ENCODE results near the gene ME2.
"Not testable (repeated sequence)": the region's sequence is repeated elsewhere in the genome, so short reads cannot be mapped to it uniquely, and the experiment has no call there.

ME2 gene

GRCh38 chr18:50955253-50955652 is 76.3 kb downstream of the ME2 start:
- DNase-seq = no peak
- no peak for TF ChIP-seq GATA1 (IDR thresholded peaks at IDR 0.05; ENCODE audit: low read depth, low read length)
- no peak for TF ChIP-seq POLR2A (IDR thresholded peaks at IDR 0.05; ENCODE audit: low read length)

DNA sequence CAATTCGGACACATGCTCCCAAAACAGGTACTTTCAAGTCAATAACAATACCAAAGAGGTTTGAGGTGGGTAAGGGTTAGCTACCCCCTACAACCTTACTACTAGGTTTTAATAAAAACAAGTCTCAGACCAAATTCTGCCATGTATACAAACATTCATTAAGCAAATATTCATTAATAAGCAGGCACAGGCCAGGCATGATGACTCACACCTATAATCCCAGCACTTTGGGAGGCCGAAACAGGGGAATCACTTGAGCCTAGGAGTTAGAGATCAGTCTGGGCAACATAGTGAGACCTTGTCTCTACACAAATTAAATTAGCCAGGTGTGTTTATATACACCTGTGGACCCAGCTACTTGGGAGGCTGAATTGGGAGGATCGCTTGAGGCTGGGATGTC is 77.2 kb downstream of the ME2 start:
- TF ChIP-seq POLR2A (IDR thresholded peaks at IDR 0.05; ENCODE audit: low read length) (no peak), GATA1 (IDR thresholded peaks at IDR 0.05; ENCODE audit: low read depth, low read length) (no peak)
- DNase-seq = no peak

GRCh38 chr18:50961974-50962373 is 83.1 kb downstream of the ME2 start:
- TF ChIP-seq POLR2A (IDR thresholded peaks at IDR 0.05; ENCODE audit: low read length) = no peak
- no peak for TF ChIP-seq GATA1 (IDR thresholded peaks at IDR 0.05; ENCODE audit: low read depth, low read length)
- DNase-seq = peak; percentile 38 to 53

DNA sequence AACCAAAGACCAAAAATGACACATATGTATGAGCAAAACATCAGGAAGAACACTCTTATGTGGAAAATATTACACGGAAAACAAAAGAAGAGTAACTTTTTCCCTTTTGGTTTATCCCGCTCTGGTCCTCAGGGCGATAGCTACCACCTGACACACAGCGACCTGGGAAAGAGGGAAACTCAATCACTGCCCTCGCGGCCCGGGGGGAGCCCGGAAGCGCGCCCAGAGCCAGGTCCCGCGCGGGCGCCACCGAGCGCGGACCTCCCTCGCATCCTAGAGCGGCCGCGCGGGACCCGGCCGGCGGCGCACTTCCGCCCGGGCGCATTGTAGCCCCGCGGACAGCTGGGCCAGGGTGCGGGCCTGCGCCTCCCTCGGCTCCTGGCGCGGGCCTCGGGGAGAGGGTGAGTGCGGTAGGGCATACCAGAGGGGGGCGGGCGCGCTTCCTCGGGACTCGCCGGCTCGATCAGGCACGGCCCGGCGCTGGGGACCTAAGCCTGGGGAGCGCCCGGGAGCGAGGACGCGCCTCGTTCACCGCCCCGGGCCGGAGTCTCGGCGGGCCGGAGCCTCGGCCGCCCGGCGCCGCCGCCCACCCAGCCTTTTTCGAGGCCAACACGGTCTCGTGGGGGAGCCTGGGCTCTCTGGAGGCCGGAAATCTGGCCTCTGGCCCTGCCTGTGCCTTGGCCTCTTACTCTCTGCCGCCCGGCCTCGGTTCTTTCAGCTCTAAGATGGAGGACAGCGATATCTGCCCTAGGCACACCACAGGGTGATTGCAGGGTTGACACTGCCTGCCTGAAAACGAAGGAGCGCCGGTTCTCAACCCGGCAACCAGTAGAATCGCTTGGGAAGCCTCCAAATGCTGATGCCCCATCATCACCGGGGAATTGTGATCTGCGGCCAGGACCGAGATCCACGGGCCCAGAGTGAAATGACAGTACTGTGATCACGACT is 89.1 kb downstream of the ME2 start, which contains the start of gene ELAC1:
Gene ELAC1, plus strand, starts transcription at position 327 of the 948 bp plus-strand sequence. CDS start 6,365 bp downstream, outside the sequence.
- peak; percentile 92 to 94 for DNase-seq
- TF ChIP-seq GATA1 (IDR thresholded peaks at IDR 0.05; ENCODE audit: low read depth, low read length) = no peak
- peak; percentile 91 for TF ChIP-seq POLR2A (IDR thresholded peaks at IDR 0.05; ENCODE audit: low read length)

GRCh38 chr18:50969448-50969847 is 90.5 kb downstream of the ME2 start:
- DNase-seq = peak; percentile 37 to 43
- no peak for TF ChIP-seq GATA1 (IDR thresholded peaks at IDR 0.05; ENCODE audit: low read depth, low read length)
- no peak for TF ChIP-seq POLR2A (IDR thresholded peaks at IDR 0.05; ENCODE audit: low read length)

DNA sequence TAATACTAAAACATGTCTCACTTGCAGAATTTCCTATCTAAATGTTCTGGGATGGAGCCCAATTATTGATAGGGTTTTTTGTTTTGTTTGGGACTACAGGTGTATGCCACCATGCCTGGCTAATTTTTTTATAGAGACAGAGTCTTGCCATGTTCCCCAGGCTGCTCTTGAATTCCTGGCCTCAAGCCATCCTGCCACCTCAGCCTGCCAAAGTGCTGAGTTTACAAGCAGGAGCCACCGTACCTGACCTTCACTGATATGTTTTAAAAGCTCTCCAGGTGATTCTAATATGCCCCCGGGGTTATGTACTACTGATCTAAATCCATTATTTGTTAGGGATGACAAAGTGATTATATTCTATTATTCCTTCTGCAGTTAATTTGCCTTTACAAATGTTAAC is 91.1 kb downstream of the ME2 start:
- TF ChIP-seq POLR2A (IDR thresholded peaks at IDR 0.05; ENCODE audit: low read length) (no peak), GATA1 (IDR thresholded peaks at IDR 0.05; ENCODE audit: low read depth, low read length) (no peak)

DNA sequence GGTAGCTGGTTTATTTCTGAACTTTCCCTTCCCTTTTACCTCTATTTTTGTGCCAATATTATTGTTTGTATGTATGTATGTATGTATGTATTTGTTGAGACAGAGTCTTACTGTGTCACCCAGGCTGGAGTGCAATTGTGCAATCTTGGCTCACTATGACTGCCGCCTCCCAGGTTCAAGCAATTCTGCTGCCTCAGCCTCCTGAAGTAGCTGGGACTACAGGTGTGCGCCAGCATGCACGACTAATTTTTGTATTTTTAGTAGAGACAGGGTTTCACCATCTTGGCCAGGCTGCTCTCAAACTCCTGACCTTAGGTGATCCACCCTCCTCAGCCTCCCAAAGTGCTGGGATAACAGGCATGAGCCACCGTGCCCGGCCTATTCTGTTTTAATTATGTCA is 93.5 kb downstream of the ME2 start:
- not testable (repeated sequence) for DNase-seq

More for the DNA sequence above, 91.1 kb downstream of the ME2 start:
- DNase-seq = no peak

DNA sequence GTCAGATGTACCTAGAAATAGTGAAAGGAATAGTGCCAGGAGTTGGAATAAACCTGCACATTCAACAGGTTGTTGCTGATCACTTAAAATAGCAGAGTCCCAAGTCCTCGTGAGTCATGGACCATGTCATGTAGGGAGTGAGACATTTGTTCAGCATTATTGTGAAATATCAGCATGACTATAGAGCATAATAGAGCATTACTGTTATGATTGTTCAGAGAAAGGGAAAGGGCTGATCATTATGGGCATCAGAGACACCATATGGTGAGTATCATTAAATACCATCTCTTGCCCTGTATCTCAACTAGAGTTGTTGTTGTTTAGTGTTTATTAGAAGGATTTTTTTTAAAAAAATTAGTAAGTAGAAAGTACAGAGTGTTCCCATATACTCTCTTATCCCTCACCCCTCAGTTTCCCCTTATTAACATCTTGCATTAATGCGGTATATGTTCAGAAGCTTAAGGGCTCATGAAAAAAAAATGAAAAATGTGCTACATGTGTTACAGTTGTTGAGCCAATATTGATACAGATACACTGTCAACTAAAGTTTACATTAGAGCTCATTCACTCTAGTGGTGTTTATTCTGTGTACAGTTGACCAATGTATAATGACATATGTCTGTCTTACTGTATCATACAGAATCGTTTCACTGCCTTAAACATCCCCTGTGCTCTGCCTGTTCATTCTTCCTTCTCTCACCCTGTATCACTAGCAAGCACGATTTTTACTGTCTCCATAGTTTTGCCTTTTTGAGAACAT is 94.6 kb downstream of the ME2 start:
- DNase-seq = peak in 1 of 2 experiments; percentile 35
- TF ChIP-seq GATA1 (IDR thresholded peaks at IDR 0.05; ENCODE audit: low read depth, low read length) = no peak
- no peak for TF ChIP-seq POLR2A (IDR thresholded peaks at IDR 0.05; ENCODE audit: low read length)

GRCh38 chr18:50977037-50977760 is 98.3 kb downstream of the ME2 start:
- no peak for TF ChIP-seq POLR2A (IDR thresholded peaks at IDR 0.05; ENCODE audit: low read length)
- TF ChIP-seq GATA1 (IDR thresholded peaks at IDR 0.05; ENCODE audit: low read depth, low read length) = no peak
- peak in 1 of 2 experiments; percentile 27 for DNase-seq

DNA sequence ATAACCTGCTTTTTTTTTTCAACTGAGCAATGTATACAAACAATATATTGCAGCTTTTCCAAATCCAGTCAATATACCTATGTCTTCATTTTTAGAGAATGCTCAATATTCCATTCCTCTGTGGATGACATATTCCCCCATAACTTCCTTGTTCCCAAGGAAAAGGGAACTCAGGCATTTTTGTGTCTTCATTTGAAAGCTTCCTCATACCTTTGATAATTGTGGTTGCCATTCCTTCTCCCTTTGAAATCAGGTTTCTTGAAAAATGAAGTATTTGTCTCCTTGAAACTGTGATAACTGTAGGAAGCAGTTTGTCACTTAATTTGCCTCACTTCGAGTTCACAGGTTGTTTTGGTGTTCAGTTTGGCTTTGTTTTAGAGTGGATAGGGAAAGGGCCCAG is 102.5 kb downstream of the ME2 start:
- no peak for TF ChIP-seq GATA1 (IDR thresholded peaks at IDR 0.05; ENCODE audit: low read depth, low read length)
- TF ChIP-seq POLR2A (IDR thresholded peaks at IDR 0.05; ENCODE audit: low read length) = no peak
- no peak for DNase-seq

DNA sequence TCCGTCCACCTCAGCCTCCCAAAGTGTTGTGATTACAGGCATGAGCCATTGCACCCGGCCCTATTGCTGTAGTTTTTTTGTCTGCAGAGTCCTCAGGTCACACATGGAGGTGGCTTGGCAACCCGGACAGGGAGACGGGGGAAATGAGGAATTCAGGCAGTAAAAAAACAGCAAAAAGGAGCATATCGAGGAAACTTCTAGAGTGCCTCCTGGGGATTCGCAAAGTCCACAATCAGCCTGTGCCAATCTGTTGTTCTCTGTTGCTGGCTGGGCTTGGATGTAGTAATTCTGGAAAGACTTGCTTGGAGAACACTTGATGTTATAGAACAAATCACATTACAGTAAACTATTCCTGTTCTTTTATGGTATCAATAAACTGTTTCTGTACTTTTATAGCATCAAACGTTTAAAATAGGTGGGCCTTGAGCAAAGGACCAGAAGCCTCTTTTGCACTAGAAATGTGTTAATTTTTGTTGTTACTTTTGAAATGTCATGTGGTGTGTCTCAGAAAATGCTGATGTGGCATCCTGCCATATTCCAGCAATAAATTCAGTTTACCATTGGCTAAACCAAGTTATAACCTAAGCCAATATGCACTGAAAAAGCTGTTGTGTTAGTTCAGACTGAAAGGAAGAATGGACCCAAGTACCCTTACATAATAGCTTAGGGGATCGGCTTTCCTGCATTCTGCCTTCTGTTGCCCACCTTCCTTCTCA is 103.3 kb downstream of the ME2 start:
- TF ChIP-seq GATA1 (IDR thresholded peaks at IDR 0.05; ENCODE audit: low read depth, low read length) (no peak), POLR2A (IDR thresholded peaks at IDR 0.05; ENCODE audit: low read length) (no peak)
- no peak for DNase-seq

- DNase-seq = peak; percentile 31 to 44
- TF ChIP-seq POLR2A (IDR thresholded peaks at IDR 0.05; ENCODE audit: low read length) (no peak), GATA1 (IDR thresholded peaks at IDR 0.05; ENCODE audit: low read depth, low read length) (no peak)
Measured at GRCh38 chr18:50982802-50983179, 103.9 kb downstream of the ME2 start.

GRCh38 chr18:50986360-50987087 is 107.6 kb downstream of the ME2 start:
- TF ChIP-seq GATA1 (IDR thresholded peaks at IDR 0.05; ENCODE audit: low read depth, low read length) = no peak
- TF ChIP-seq POLR2A (IDR thresholded peaks at IDR 0.05; ENCODE audit: low read length) = no peak
- DNase-seq = no peak

All from erythroblast (primary cell).